Measurements from ENCODE around the gene MICU2. TPM values are rescaled to one million over a fixed set of nuclear protein-coding genes. Genes with fewer than 3 reads are reported as not detected.
A peak's percentile ranks its signal among the peaks of the same experiment; 100 is the strongest.

Gene MICU2
- total and polyA plus RNA-seq, 2 of the 13 experiments (the other 11 are each of a cell fraction or from before 2014, with no cell fraction given), result 31.7 to 42.4 TPM

- TF ChIP-seq, protein P1, sequence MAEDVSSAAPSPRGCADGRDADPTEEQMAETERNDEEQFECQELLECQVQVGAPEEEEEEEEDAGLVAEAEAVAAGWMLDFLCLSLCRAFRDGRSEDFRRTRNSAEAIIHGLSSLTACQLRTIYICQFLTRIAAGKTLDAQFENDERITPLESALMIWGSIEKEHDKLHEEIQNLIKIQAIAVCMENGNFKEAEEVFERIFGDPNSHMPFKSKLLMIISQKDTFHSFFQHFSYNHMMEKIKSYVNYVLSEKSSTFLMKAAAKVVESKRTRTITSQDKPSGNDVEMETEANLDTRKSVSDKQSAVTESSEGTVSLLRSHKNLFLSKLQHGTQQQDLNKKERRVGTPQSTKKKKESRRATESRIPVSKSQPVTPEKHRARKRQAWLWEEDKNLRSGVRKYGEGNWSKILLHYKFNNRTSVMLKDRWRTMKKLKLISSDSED (CRISPR knock-in tag; IDR thresholded peaks at IDR 0.05), result no peak
- TF ChIP-seq NFE2L1 (CRISPR knock-in tag; IDR thresholded peaks at IDR 0.05; ENCODE audit: borderline replicate concordance) (no peak), REPIN1 (CRISPR knock-in tag; IDR thresholded peaks at IDR 0.05; ENCODE audit: borderline replicate concordance, low read depth) (0 out of 2 replicates have a peak, but pooled peaks have one; percentile 19), MBD4 (IDR thresholded peaks at IDR 0.05; ENCODE audit: borderline replicate concordance, low read length) (no peak), ZNF138 (CRISPR knock-in tag; IDR thresholded peaks at IDR 0.05; ENCODE audit: low read depth) (no peak), ZNF263 (CRISPR knock-in tag; IDR thresholded peaks at IDR 0.05) (peak; percentile 89), ZNF207 (IDR thresholded peaks at IDR 0.05; ENCODE audit: borderline replicate concordance) (no peak), ZNF510 (CRISPR knock-in tag; IDR thresholded peaks at IDR 0.05; ENCODE audit: low read depth) (no peak), ZNF879 (CRISPR knock-in tag; IDR thresholded peaks at IDR 0.05) (no peak), SMC3 (IDR thresholded peaks at IDR 0.05; ENCODE audit: low read length) (peak; percentile 69), BHLHE40 (IDR thresholded peaks at IDR 0.05; ENCODE audit: low read length) (no peak), HBP1 (CRISPR knock-in tag; IDR thresholded peaks at IDR 0.05; ENCODE audit: low read depth) (no peak), ZNF441 (CRISPR knock-in tag; IDR thresholded peaks at IDR 0.05; ENCODE audit: borderline replicate concordance) (no peak), ZFP62 (CRISPR knock-in tag; IDR thresholded peaks at IDR 0.05) (no peak), KDM5A (IDR thresholded peaks at IDR 0.05; ENCODE audit: borderline replicate concordance, low read length) (no peak), ZNF101 (CRISPR knock-in tag; IDR thresholded peaks at IDR 0.05; ENCODE audit: borderline replicate concordance, low read depth) (no peak)
- TF ChIP-seq, protein P2, sequence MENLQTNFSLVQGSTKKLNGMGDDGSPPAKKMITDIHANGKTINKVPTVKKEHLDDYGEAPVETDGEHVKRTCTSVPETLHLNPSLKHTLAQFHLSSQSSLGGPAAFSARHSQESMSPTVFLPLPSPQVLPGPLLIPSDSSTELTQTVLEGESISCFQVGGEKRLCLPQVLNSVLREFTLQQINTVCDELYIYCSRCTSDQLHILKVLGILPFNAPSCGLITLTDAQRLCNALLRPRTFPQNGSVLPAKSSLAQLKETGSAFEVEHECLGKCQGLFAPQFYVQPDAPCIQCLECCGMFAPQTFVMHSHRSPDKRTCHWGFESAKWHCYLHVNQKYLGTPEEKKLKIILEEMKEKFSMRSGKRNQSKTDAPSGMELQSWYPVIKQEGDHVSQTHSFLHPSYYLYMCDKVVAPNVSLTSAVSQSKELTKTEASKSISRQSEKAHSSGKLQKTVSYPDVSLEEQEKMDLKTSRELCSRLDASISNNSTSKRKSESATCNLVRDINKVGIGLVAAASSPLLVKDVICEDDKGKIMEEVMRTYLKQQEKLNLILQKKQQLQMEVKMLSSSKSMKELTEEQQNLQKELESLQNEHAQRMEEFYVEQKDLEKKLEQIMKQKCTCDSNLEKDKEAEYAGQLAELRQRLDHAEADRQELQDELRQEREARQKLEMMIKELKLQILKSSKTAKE (CRISPR knock-in tag; IDR thresholded peaks at IDR 0.05; ENCODE audit: borderline replicate concordance), result no peak
- TF ChIP-seq, protein P3, sequence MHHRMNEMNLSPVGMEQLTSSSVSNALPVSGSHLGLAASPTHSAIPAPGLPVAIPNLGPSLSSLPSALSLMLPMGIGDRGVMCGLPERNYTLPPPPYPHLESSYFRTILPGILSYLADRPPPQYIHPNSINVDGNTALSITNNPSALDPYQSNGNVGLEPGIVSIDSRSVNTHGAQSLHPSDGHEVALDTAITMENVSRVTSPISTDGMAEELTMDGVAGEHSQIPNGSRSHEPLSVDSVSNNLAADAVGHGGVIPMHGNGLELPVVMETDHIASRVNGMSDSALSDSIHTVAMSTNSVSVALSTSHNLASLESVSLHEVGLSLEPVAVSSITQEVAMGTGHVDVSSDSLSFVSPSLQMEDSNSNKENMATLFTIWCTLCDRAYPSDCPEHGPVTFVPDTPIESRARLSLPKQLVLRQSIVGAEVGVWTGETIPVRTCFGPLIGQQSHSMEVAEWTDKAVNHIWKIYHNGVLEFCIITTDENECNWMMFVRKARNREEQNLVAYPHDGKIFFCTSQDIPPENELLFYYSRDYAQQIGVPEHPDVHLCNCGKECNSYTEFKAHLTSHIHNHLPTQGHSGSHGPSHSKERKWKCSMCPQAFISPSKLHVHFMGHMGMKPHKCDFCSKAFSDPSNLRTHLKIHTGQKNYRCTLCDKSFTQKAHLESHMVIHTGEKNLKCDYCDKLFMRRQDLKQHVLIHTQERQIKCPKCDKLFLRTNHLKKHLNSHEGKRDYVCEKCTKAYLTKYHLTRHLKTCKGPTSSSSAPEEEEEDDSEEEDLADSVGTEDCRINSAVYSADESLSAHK (CRISPR knock-in tag; IDR thresholded peaks at IDR 0.05; ENCODE audit: borderline replicate concordance), result no peak
- TF ChIP-seq, protein P4, sequence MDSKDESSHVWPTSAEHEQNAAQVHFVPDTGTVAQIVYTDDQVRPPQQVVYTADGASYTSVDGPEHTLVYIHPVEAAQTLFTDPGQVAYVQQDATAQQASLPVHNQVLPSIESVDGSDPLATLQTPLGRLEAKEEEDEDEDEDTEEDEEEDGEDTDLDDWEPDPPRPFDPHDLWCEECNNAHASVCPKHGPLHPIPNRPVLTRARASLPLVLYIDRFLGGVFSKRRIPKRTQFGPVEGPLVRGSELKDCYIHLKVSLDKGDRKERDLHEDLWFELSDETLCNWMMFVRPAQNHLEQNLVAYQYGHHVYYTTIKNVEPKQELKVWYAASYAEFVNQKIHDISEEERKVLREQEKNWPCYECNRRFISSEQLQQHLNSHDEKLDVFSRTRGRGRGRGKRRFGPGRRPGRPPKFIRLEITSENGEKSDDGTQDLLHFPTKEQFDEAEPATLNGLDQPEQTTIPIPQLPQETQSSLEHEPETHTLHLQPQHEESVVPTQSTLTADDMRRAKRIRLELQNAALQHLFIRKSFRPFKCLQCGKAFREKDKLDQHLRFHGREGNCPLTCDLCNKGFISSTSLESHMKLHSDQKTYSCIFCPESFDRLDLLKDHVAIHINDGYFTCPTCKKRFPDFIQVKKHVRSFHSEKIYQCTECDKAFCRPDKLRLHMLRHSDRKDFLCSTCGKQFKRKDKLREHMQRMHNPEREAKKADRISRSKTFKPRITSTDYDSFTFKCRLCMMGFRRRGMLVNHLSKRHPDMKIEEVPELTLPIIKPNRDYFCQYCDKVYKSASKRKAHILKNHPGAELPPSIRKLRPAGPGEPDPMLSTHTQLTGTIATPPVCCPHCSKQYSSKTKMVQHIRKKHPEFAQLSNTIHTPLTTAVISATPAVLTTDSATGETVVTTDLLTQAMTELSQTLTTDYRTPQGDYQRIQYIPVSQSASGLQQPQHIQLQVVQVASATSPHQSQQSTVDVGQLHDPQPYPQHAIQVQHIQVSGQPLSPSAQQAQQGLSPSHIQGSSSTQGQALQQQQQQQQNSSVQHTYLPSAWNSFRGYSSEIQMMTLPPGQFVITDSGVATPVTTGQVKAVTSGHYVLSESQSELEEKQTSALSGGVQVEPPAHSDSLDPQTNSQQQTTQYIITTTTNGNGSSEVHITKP (CRISPR knock-in tag; IDR thresholded peaks at IDR 0.05; ENCODE audit: low read depth), result no peak
Observed at GRCh38 chr13:21476893-21477472, 127.0 kb downstream of the MICU2 start (continued).

Measured in HepG2 (cell line).